ENCODE results near the gene RRAS2.
A peak's percentile ranks its signal among the peaks of the same experiment; 100 is the strongest.
"Not testable (repeated sequence)": the region's sequence is repeated elsewhere in the genome, so short reads cannot be mapped to it uniquely, and the experiment has no call there.

Gene RRAS2

GRCh38 chr11:14358729-14359439, at the start of gene RRAS2:
Gene RRAS2 (minus strand): TSS chr11:14359183. CDS start chr11:14358870, 313 bp downstream.
- DNase-seq, result peak; percentile 81 to 86

GRCh38 chr11:14408612-14409011, 49.6 kb upstream of the RRAS2 start:
- no peak for DNase-seq

DNA sequence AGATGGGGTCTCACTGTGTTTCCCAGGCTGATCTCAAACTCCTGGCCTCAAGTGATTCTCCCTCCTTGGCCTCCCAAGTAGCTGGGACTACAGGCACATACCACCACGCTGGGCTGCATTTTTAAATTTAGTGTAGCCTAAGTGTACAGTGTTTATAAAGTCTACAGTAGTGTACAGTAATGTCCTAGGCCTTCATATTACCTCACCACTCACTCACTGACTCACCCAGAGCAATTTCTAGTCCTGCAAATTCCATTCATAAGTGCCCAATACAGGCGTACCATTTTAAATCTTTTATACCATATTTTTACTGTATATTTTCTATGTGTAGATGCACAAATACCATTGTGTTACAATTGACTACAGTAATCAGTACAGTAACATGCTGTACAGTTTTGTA, 47.1 kb upstream of the RRAS2 start:
- not testable (repeated sequence) for DNase-seq

GRCh38 chr11:14403528-14403927, 44.5 kb upstream of the RRAS2 start:
- not testable (repeated sequence) for DNase-seq

DNA sequence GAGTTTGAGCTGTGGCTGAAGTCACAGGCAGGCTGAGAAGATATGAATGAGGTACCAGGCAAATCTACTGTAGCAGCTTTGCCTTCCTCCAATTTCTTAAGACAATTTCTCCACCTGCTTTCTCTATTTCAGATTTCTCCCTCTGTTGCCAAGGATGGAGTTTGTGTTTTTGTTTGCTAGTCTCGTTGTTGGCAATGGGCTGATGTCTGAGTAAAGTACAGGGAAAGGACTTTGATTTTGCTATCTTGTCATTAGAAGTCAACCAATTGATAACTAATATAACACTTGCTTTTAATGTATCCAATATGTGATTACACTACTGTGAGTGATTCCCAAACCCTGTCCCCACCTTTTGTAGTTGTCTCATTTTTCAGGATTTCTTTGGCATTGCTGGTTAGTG, 40.1 kb upstream of the RRAS2 start:
- no peak for DNase-seq

- no peak for DNase-seq
Measured at GRCh38 chr11:14396273-14396672, 37.3 kb upstream of the RRAS2 start.

GRCh38 chr11:14393889-14394288, 34.9 kb upstream of the RRAS2 start:
- no peak for DNase-seq

DNA sequence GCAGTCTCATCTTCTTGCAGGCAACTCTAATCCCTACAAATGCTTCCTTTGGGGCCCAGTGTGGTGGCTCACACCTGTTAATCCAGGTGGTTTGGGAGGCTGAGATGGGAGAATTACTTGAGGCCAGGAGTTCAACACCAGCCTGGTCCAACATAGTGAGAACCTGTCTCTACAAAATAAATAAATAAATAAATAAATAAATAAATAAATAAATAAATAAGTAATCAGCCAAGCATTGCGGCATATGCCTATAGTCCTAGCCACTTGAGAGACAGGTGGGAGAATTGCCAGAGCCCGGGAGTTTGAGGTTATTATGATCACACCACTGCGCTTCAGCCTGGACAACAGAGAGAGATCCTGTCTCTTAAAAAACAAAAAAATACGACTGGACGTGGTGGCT, 34.1 kb upstream of the RRAS2 start:
- DNase-seq, result no peak

DNA sequence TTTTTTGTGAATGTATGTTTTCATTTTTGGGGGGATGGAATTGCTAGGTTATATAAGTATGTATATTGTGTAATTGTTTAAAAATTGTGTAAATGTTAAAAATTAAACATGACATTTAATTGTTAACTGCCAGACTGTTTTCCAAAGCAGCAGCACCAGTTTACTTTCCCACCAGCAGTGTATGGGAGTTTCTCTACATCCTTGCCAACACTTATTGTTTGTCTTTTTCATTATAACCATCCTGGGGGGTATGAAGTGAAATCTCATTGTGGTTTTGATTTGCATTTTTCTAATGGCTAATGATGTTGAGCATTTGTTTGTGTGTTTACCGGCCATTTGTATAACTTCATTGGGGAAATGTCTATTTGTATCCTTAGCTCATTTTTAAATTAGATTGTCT, 31.7 kb upstream of the RRAS2 start:
- DNase-seq, result no peak

- no peak for DNase-seq
Measured at GRCh38 chr11:14388352-14388751, 29.4 kb upstream of the RRAS2 start.

GRCh38 chr11:14386895-14387480, 28.0 kb upstream of the RRAS2 start:
- DNase-seq, result no peak

DNA sequence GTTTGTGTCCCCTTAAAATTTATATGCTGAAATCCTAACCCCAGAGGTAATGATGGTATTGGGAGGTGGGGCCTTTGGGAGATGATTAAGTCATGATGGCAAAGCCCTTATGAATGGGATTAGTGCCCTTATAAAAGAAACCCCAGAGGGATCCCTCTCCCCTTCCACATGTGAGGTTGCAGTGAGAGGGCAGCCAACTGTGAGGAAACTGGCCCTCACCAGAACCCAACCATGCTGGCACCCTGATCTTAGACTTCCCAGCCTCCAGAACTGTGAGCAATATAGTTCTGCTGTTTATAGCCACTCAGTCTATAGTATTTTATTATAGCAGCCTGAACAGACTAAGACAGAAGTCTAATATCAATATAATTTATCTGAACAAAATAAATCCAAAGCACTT, 27.1 kb upstream of the RRAS2 start:
- DNase-seq, result no peak

- DNase-seq, result no peak
Measured at GRCh38 chr11:14384338-14384737, 25.4 kb upstream of the RRAS2 start.

DNA sequence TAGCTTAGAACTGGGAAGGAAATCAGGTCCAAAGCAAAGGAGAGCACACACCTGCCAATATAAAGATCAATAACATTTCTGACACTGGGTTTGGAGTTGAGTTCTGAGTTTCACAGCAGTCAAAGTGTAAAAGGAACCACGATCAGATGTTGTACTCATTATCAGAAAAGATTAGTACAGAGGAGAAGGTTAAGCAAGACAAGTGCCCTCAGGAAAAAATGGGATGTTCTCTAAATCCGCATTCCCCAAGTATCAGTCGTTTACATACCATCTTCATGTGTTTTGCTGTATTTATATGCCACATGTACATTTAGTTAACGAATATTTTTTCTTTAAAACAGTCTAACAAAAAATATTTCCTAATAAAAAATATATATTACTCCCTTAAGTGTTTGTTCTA, 23.0 kb upstream of the RRAS2 start:
- DNase-seq, result no peak

- DNase-seq, result peak; percentile 63 to 73
Measured at GRCh38 chr11:14380947-14381561, 22.1 kb upstream of the RRAS2 start.

DNA sequence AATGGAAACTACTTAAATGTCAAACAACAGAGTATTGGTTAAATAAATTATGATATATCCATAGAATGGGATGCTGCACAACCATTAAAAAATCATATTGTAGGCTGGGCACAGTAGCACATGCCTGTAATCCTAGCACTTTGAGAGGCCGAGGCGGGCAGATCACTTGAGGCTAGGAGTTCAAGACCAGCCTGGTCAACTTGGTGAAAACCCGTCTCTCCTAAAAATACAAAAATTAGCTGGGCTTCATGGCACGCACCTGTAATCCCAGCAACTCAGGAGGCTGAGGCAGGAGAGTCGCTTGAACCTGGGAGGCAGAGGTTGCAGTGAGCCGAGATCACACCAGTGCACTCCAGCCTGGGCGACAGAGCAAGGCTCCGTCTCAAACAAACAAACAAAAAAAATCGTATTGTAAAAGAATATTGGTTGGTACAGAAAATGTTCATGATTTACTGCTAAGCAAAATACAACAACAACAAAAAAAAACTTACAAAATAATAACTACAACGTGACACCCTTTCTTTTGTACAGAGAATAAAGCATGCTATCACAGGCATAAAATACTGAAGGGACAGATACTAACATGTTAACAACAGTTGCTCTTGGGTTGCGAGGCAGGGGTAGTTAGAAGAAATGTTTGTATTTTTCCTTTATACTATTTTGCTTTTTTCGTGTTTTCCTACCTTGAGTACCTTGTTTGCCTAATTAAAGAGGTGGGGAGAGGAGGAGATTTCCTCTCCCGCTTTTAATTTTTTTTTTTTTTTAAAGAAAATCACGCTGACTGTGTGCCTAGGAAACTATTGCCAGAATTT, 21.3 kb upstream of the RRAS2 start:
- no peak for DNase-seq

- DNase-seq, result no peak
Measured at GRCh38 chr11:14378171-14378570, 19.2 kb upstream of the RRAS2 start.

DNA sequence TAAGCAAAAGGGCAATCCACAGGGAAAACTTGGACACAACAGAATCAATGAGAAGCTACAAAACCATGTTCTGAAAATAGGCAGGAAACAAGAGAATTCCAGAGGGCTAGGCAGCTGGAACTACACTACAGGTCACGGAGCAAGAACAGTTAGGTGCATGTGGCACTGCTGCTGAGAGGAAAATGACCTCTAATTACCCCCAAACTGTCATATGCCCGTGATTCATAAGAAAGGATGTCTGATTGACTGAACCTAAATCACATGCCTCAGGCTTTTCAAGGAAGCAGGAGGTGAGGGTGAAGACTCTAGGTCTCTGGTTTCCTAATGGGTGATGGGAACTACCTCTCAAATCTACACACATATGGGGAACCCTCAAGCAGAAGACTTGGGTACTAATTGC, 17.9 kb upstream of the RRAS2 start:
- no peak for DNase-seq

GRCh38 chr11:14374922-14375830, 16.2 kb upstream of the RRAS2 start:
- DNase-seq, result no peak

DNA sequence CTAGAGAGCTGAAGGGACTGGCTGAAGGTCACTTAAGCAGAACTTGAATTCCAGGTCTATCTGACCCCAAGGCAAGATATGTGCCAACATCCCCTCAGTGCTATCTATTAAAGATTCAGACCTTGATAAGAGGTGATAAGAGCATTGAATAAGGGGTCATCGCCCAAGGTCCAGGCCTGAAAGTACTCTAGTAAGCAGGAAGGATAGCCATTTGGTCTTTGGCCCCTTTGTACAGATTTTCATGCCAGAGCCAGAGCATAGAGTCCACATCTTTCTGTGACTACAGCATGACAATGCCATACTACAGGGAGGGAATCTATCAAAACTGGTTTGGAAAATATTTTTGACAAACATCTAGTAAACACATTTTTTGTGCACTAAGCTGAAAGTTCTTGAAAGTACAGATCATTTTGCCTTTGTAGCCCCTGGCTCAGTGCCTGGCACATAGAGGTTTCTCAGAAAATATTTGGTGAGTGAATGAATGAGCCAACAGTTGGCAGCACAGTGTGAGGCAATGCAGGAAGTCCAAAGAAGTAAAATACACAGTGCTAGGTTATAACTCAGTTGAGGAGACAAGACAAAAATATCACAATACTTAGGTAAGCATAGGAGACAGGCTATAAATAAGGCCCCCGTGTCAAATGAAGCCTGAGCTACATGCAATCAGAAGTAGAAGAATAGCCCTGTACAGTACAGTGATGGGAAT, 15.1 kb upstream of the RRAS2 start:
- no peak for DNase-seq

DNA sequence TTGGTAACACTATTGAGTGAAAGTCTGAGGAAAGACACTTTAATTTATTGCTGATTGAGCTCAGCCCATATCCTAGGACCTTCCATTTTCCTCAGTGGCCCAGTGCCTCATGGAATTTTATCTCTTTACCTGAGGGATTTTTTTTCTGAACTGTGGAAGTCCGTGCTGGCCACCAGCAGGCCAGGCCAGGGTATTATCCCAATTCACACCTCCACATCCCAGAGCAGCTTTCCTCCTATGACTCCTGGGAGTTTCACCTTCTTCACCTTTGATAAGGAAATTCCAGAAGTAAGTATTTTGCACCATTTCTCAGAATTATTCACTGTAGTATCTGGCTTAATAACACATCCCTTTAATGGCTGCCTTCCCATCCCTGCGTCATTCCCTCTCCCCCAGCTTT, 13.0 kb upstream of the RRAS2 start:
- no peak for DNase-seq

- no peak for DNase-seq
Measured at GRCh38 chr11:14371249-14371648, 12.3 kb upstream of the RRAS2 start.
